Natural killer cell (primary cell): ENCODE measurements around the gene SPPL3. TPM values are rescaled to one million over a fixed set of nuclear protein-coding genes. Genes with fewer than 3 reads are reported as not detected.

Source experiments
- total RNA-seq, 4 donors: library from RNA; stranded (reverse); fragments of 120-200 nt in 1 of 4; gene quantifications; one replicate each; pipeline versions ENCODE4 v1.2.3 to v1.2.4, GENCODE V29; 2013 to 2022

SPPL3 gene
- total RNA-seq, 3 donors from 2014 or later (not counting 1 experiment from before 2014, with no cell fraction given): 31.5 to 40.2 (median 39.9) TPM

Other genes with a start within 250 kb of the SPPL3 start
- 10 to 100 TPM; 47.4 to 52.8 (median 49.6) TPM for gene MLEC, start 217.2 kb downstream of the SPPL3 start, total RNA-seq
- 10 to 100 TPM; 10.7 to 11.6 (median 11.6) TPM for gene UNC119B, start 193.9 kb downstream of the SPPL3 start, total RNA-seq
- 10 to 100 TPM; 14.9 to 18.6 (median 15.5) TPM for gene ACADS, start 178.5 kb downstream of the SPPL3 start, total RNA-seq
- gene HNF1A, start 74.2 kb upstream of the SPPL3 start, total RNA-seq: not detected
- gene C12orf43, start 112.1 kb upstream of the SPPL3 start, total RNA-seq: 10 to 100 TPM; 16.0 to 19.9 (median 18.0) TPM
- 10 to 100 TPM in 2 of 3 donors, 1 to 10 TPM in 1; 7.5 to 48.0 (median 35.2) TPM for gene OASL, start 134.9 kb upstream of the SPPL3 start, total RNA-seq
- 10 to 100 TPM; 14.1 to 22.9 (median 16.7) TPM for gene P2RX7, start 228.5 kb upstream of the SPPL3 start, total RNA-seq